Islet of Langerhans (tissue), 1 donor: ENCODE measurements around the gene CAMK1D.
"Not testable (repeated sequence)": the region's sequence is repeated elsewhere in the genome, so short reads cannot be mapped to it uniquely, and the experiment has no call there.

Source experiments
- FAIRE-seq: peaks from one replicate; lab custom pipeline; 2011; peaks lifted over from hg19 to GRCh38; lab: Jason Lieb, UNC

Gene CAMK1D

GRCh38 chr10:12854988-12855387, 505.6 kb downstream of the CAMK1D start:
- no peak for FAIRE-seq

GRCh38 chr10:12862459-12862858, 513.1 kb downstream of the CAMK1D start:
- FAIRE-seq = no peak

GRCh38 chr10:12865515-12865914, 516.2 kb downstream of the CAMK1D start:
- not testable (repeated sequence) for FAIRE-seq

DNA sequence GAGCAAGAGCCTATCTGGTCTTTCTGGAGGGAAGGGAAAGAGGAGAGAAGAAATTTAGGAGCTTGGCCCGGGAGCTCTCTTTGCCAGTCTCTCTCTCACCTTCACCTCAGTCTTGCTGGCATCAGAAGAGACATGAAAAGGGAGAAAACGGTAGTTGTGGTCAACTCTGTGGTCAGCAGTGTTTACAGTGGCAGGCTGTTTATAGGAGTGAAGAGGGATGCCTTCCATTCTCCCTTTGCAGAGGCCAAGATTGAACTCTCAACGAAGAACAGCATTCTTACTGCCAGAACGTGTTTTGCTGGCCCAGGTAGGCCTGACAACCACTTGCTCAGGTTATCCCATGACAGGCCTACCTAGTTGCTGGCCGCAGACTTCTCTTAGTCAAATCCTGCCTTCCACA, 518.9 kb downstream of the CAMK1D start:
- no peak for FAIRE-seq

DNA sequence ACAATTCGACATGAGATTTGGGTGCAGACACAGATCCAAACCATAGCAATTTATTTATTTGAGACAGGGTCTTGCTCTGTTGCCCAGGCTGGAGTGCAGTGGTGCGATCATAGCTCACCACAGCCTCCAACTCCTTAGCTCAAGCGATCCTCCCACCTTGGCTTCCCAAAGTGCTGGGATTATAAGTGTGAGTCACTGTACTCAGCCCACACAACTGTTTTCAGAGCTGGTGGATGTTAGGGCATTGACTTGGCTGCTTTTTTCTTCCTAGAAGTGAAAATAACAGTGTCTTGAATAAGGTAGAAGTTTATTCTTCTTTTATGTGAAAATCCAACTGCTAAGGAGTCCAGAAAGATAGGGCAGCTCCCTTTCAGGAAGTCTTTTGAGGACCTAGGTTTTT, 520.1 kb downstream of the CAMK1D start:
- FAIRE-seq = no peak

- FAIRE-seq = no peak
These were observed 523.2 kb downstream of the CAMK1D start for GRCh38 chr10:12872577-12872976.

GRCh38 chr10:12873172-12873571, 523.8 kb downstream of the CAMK1D start:
- no peak for FAIRE-seq

- FAIRE-seq = no peak
These were observed 525.2 kb downstream of the CAMK1D start for GRCh38 chr10:12874501-12874900.

DNA sequence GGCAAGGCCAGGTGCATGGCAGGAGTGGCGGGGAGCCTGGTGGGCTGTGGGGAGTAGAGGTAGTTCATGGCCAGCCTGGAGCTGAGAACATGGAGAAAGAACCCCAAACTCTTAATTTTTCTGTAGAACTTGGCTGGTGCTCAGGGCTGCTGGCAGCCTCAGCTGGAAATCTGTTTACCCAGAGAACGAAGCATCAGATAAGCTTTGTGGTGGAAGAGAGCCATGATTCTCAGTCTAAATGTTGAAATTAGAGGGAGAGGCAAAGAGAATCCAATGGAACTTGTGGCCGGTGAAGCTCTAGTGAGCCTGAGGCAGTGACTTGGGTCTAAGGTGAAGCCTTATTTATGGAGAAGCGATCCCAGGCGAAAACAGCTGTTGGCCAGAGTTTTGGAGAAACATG, 525.8 kb downstream of the CAMK1D start:
- FAIRE-seq = no peak

DNA sequence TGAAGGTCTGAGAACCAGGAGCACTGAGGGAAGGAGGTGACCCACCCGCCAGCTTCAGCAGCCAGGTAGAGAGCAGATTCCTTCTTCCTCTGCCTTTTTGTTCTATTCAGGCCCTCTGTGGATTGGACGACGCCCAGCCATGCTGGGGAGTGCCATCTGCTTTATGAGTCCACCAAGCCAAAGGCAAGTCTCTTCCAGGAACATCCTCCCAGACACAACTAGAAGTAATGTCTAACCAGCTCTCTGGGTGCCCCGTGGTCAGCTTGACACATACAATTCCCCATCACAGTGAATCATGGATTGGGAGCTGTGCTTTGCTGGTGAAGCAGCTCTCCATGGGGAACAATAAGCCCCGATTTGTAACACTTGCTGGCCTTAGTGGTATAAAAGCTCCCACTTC, 526.9 kb downstream of the CAMK1D start:
- FAIRE-seq = no peak

DNA sequence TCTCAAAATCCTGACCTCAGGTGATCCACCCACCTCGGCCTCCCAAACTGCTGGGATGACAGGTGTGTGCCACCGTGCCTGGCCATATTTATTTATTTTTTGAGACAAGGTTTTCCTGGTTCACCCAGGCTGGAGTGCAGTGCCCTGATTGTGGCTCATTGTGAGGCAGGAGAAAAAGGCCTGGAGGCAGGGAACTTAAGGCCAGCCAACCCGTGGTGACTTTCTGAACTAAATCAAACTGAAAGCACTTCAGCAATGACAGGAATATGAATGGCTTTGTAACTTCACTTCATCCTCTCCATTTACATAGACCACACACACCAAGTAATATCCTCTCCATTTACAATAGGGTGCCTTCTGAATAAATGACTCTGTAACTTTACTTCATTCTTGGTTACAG, 527.8 kb downstream of the CAMK1D start:
- no peak for FAIRE-seq

DNA sequence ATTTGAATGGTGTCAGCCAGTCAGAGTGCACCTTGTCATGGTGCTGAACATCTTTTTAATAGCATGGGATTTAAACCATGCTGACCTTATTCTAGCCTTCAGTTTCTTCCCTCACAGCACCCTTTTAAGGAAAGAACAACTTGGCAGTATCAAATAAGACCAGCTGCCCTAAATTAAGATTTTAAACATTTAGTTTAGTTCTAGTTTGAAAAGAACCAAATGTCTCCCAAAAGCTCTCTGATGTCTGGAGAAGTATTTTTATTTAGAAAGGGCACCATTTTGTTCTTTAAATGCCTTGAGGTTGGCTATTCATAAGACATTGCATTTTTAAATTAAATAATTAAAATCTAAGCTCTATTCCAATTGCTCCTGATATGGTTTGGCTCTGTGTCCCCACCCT, 531.1 kb downstream of the CAMK1D start:
- FAIRE-seq = no peak

GRCh38 chr10:12884851-12885250, 535.5 kb downstream of the CAMK1D start:
- FAIRE-seq = no peak
